HAP-1 (cell line): ENCODE results near the gene EFEMP1.

ENCODE experiments used
- DNase-seq, 2 experiments: peaks; one replicate each; pipeline ENCODE4 v3.0.0-alpha.2; 2016 to 2020; ENCODE audit warnings: low spot score in 2 of 2
- H3K27me3 ChIP-seq: fragments of 250-450 bp; sonication (Bioruptor Pico); 2 replicates; pipeline ENCODE4 v1.5.1; 2020; ENCODE audit warnings: low read depth, mild to moderate bottlenecking, moderate library complexity
- H3K36me3 ChIP-seq: fragments of 250-450 bp; sonication (Bioruptor Pico); replicated peaks from 2 replicates; pipeline ENCODE4 v1.5.1; 2020; ENCODE audit warnings: mild to moderate bottlenecking
- H3K4me1 ChIP-seq: fragments of 250-450 bp; sonication (Bioruptor Pico); 2 replicates; pipeline ENCODE4 v1.5.1; 2020; ENCODE audit warnings: mild to moderate bottlenecking
- H3K4me3 ChIP-seq: fragments of 250-450 bp; sonication (Bioruptor Pico); 2 replicates; pipeline ENCODE4 v1.5.1; 2020; ENCODE audit warnings: mild to moderate bottlenecking, moderate library complexity
- H3K9me3 ChIP-seq: fragments of 250-450 bp; sonication (Bioruptor Pico); 2 replicates; pipeline ENCODE4 v1.5.1; 2020; ENCODE audit warnings: mild to moderate bottlenecking, moderate library complexity
- in situ Hi-C: fragments of 300-500 bp; cut with MboI; formaldehyde crosslinking; loops from 3 replicates; pipeline ENCODE4 v1.14.3; 2020; ENCODE audit warnings: low sequenced_read_pairs, inconsistent platforms, mixed read lengths

The EFEMP1 gene

DNA sequence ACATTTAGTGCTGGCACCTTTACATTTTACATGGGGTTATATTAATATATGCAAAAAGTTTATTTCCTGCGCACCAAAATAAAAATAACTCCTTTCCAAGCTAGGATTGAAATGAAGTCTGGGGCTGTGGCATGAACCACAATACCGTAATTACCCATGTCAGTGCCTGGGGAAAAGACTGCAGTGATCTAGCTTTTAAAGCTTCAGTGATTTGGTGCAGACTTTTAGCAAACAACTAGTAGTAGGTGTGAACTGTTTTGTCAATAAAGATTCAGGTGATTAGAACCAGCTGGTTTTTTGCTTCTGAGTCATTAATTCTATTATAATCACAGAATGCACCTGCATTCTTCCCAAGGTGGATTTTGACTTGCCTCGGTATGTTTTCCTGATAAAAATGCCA, 21.2 kb downstream of the EFEMP1 start:
- in situ Hi-C loops: no loop called here
- Histone ChIP-seq H3K36me3 (no peaks in the 10 kb centered on the region), H3K9me3 (no peaks in the 10 kb centered on the region), H3K4me3 (no peak overlapping the region), H3K4me1 (no peaks in the 10 kb centered on the region), H3K27me3 (no peaks in the 10 kb centered on the region)
- no peak for DNase-seq

GRCh38 chr2:55901941-55902340, 21.6 kb downstream of the EFEMP1 start:
- Histone ChIP-seq H3K4me1 (no peaks in the 10 kb centered on the region), H3K4me3 (no peak overlapping the region), H3K9me3 (no peaks in the 10 kb centered on the region), H3K36me3 (no peaks in the 10 kb centered on the region), H3K27me3 (no peaks in the 10 kb centered on the region)
- DNase-seq: no peak
- in situ Hi-C loops: no loop called here

GRCh38 chr2:55901322-55901721, 22.3 kb downstream of the EFEMP1 start:
- in situ Hi-C loops: no loop called here

DNA sequence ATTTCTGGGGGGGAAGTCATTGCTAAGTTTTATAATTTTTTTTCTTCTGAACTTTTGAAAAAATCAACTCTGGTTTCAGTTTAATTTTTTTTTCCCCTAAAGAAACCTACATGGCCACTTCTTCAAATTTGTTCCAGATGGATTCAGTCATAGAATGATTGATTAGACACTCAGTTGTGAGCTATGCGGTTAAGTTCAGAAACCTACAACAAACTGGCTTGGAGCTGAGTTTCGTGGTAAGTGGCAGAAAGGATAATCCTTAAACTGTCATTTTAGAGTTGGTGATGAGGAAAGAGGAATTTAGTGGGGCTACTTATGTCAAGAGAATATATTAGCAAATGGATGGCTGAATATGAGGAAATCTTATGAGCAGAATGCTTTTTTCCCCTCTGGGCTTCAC, 23.7 kb downstream of the EFEMP1 start:
- no peaks in the 10 kb centered on the region for H3K4me1 ChIP-seq
- in situ Hi-C loops: no loop called here
- H3K27me3 ChIP-seq: no peaks in the 10 kb centered on the region
- no peak for DNase-seq
- no peaks in the 10 kb centered on the region for H3K9me3 ChIP-seq
- no peak overlapping the region for H3K4me3 ChIP-seq
- H3K36me3 ChIP-seq: no peaks in the 10 kb centered on the region

More at GRCh38 chr2:55901322-55901721, 22.3 kb downstream of the EFEMP1 start:
- Histone ChIP-seq H3K27me3 (no peaks in the 10 kb centered on the region), H3K36me3 (no peaks in the 10 kb centered on the region), H3K4me1 (no peaks in the 10 kb centered on the region), H3K9me3 (no peaks in the 10 kb centered on the region), H3K4me3 (no peak overlapping the region)
- DNase-seq: no peak

DNA sequence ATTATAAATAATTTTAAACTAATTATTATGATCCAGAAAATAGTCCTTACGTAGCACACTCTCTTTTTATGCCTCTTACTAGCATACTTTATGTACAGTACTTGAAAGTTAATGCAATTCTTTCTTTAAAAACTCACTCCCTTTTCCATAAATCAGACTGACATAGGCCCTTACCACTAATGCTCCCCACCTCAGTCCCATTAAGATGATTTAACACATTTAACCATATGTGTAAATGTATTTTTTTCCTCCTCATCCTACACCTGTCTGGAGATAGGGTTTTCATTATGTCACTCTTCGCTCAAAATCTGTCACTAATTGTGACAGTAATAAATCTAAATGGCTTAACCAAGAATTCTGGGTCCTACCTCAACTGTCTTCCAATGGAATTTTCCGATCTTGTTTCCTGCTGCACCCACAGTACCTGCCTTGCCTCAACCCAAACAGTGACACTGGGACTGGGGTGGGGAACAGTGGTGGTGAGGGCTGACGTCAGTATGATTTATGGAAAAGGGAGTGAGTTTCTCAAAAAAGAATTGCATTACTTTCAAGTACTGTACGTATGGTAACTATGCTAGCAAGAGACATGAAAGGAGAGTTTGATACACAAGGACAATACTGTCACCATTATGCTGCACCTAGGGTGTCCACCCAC, 25.1 kb downstream of the EFEMP1 start:
- no peak for DNase-seq
- no peaks in the 10 kb centered on the region for H3K36me3 ChIP-seq
- no peaks in the 10 kb centered on the region for H3K9me3 ChIP-seq
- H3K4me1 ChIP-seq: no peaks in the 10 kb centered on the region
- H3K4me3 ChIP-seq: no peak overlapping the region
- no peaks in the 10 kb centered on the region for H3K27me3 ChIP-seq
- in situ Hi-C loops: no loop called here

- DNase-seq: no peak
- in situ Hi-C loops: no loop called here
- no peaks in the 10 kb centered on the region for H3K27me3 ChIP-seq
Measured at GRCh38 chr2:55896633-55897032, 26.9 kb downstream of the EFEMP1 start.

GRCh38 chr2:55894720-55895119, 28.9 kb downstream of the EFEMP1 start:
- no peaks in the 10 kb centered on the region for H3K27me3 ChIP-seq
- in situ Hi-C loops: no loop called here
- DNase-seq: no peak
- no peaks in the 10 kb centered on the region for H3K36me3 ChIP-seq
- no peaks in the 10 kb centered on the region for H3K9me3 ChIP-seq
- no peak overlapping the region for H3K4me3 ChIP-seq
- peaks cover 9% of the 10 kb centered on the region for H3K4me1 ChIP-seq

More at GRCh38 chr2:55896633-55897032, 26.9 kb downstream of the EFEMP1 start:
- Histone ChIP-seq H3K4me3 (no peak overlapping the region), H3K36me3 (no peaks in the 10 kb centered on the region), H3K4me1 (peaks cover 7% of the 10 kb centered on the region), H3K9me3 (no peaks in the 10 kb centered on the region)

DNA sequence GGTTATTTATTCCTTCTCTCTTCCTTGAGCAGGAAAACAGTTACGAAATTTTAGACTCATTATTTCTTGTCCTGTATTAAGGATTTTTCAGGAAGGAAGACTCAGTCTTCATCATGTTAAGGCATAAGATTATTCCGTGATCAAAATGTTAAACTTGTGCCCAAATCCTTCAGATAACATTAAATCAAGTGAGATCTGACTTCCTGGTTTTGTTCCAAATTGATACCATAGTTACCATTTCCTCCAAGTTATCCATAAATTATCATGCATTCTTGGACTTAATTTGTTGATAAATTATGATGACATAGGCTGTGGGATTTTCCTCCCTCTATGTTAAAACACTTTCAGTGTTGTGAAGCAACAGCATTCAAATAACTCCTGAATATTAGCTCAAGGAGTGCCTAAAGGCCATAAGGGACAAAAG, 31.9 kb downstream of the EFEMP1 start:
- DNase-seq: no peak
- Histone ChIP-seq H3K27me3 (no peaks in the 10 kb centered on the region), H3K36me3 (no peaks in the 10 kb centered on the region), H3K9me3 (no peaks in the 10 kb centered on the region), H3K4me3 (no peak overlapping the region), H3K4me1 (peaks cover 20% of the 10 kb centered on the region)
- in situ Hi-C loops: no loop called here

- in situ Hi-C loops: no loop called here
- Histone ChIP-seq H3K4me3 (no peak overlapping the region), H3K27me3 (no peaks in the 10 kb centered on the region), H3K36me3 (no peaks in the 10 kb centered on the region), H3K4me1 (peaks cover 20% of the 10 kb centered on the region), H3K9me3 (no peaks in the 10 kb centered on the region)
- peak; percentile 70 to 87 for DNase-seq
Measured at GRCh38 chr2:55888936-55889335, 34.6 kb downstream of the EFEMP1 start.

- Histone ChIP-seq H3K27me3 (no peaks in the 10 kb centered on the region), H3K4me1 (peaks cover 20% of the 10 kb centered on the region), H3K9me3 (no peaks in the 10 kb centered on the region), H3K36me3 (no peaks in the 10 kb centered on the region), H3K4me3 (no peak overlapping the region)
- peak in 1 of 2 experiments; percentile 9 for DNase-seq
- in situ Hi-C loops: no loop called here
Measured at GRCh38 chr2:55887901-55888624, 35.5 kb downstream of the EFEMP1 start.

DNA sequence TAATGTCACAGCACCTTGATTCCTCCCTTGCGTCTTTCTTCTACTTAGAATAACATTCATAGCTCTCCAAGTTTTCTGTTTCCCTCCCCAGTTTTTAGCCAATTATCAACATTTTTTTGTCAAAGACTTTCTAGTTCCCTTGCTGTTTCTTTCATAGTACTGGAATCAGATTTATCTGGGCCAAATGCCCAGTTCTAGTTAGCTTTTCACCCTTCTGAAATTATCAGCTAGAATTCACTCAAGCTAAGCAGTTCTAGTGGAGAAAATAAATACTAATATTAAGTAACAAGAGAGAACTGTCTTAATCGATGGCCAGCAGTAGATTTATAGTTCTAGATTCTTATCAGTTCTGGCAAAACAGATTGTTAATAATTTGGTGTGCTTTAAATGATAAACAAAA, 36.2 kb downstream of the EFEMP1 start:
- H3K9me3 ChIP-seq: no peaks in the 10 kb centered on the region
- peaks cover 19% of the 10 kb centered on the region for H3K4me1 ChIP-seq
- H3K27me3 ChIP-seq: no peaks in the 10 kb centered on the region
- in situ Hi-C loops: no loop called here
- no peak overlapping the region for H3K4me3 ChIP-seq
- H3K36me3 ChIP-seq: no peaks in the 10 kb centered on the region
- no peak for DNase-seq

DNA sequence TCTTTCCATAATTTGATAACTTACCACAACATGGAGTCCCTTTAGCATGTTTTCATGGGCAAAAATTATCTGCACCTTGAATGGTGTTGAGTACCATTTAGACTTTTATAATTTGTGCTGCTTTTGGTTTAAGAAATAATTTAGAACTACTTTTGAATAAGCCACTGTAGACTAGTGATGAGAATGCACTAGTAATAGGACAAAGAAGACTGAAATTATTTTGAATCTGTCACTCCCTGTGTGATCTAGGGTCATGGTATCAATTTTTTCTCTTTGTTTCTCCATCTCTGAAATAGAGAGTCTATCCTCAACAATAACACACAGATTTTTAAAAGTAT, 37.7 kb downstream of the EFEMP1 start:
- Histone ChIP-seq H3K4me1 (peaks cover 11% of the 10 kb centered on the region), H3K36me3 (no peaks in the 10 kb centered on the region)
- in situ Hi-C loops: no loop called here

GRCh38 chr2:55885127-55885943, 38.2 kb downstream of the EFEMP1 start:
- in situ Hi-C loops: no loop called here
- H3K4me1 ChIP-seq: peaks cover 11% of the 10 kb centered on the region

More for the DNA sequence above, 37.7 kb downstream of the EFEMP1 start:
- Histone ChIP-seq H3K27me3 (no peaks in the 10 kb centered on the region), H3K9me3 (no peaks in the 10 kb centered on the region), H3K4me3 (no peak overlapping the region)
- DNase-seq: no peak

DNA sequence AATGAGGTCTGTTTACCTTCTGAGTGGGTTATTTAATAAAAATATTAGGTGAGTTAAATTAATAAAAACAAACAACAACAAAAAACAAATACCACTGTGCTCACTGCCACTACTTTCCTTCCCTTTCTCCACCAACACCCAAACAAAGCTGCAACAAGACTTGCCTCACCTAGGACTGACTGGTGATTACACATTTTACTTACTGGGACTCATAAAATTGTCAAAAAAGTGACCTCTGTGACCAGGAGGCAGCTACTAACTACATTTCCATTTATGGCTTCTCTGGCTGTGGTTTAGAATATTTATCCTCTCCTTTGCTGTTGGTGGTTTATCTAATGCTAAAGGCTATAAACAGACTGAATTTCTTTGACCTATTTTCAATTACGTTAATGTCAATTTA, 39.8 kb downstream of the EFEMP1 start:
- no peak for DNase-seq
- Histone ChIP-seq H3K36me3 (no peaks in the 10 kb centered on the region), H3K9me3 (no peaks in the 10 kb centered on the region), H3K4me3 (no peak overlapping the region), H3K4me1 (peaks cover 5% of the 10 kb centered on the region), H3K27me3 (no peaks in the 10 kb centered on the region)
- in situ Hi-C loops: no loop called here

More at GRCh38 chr2:55885127-55885943, 38.2 kb downstream of the EFEMP1 start:
- no peaks in the 10 kb centered on the region for H3K9me3 ChIP-seq
- no peaks in the 10 kb centered on the region for H3K36me3 ChIP-seq
- no peaks in the 10 kb centered on the region for H3K27me3 ChIP-seq
- no peak for DNase-seq
- H3K4me3 ChIP-seq: no peak overlapping the region
